Peyer's patch (tissue), 4 donors: ENCODE data around the gene KDM3A.

Experiments used
- CTCF ChIP-seq, 6 experiments: fragments of 450-650 bp in 4 of 6; fragments of 200-600 bp in 2 of 6; sonication (generic) in 1 of 6; IDR thresholded peaks; one replicate each; pipeline ENCODE4 v1.5.1; 2017 to 2019; ENCODE audit warnings: antibody characterized with exemption in 6 of 6, mild to moderate bottlenecking in 3 of 6, moderate library complexity in 1 of 6
- POLR2A ChIP-seq, 2 donors: fragments of 450-650 bp; IDR thresholded peaks; one replicate each; pipeline ENCODE4 v1.5.1; 2017; ENCODE audit warnings: antibody characterized with exemption in 2 of 2, mild to moderate bottlenecking in 2 of 2, moderate library complexity in 2 of 2

- TF ChIP-seq POLR2A (IDR thresholded peaks at IDR 0.05), result no peak
- TF ChIP-seq CTCF (IDR thresholded peaks at IDR 0.05), result peak in 4 of 6 experiments; percentile 22 to 57 (median 40)
Measured at GRCh38 chr2:86518481-86518880, 77.3 kb downstream of the KDM3A start.
